HepG2 (cell line): ENCODE results near the gene MC1R. TPM values are rescaled to one million over a fixed set of nuclear protein-coding genes. Genes with fewer than 3 reads are reported as not detected.
A peak's percentile ranks its signal among the peaks of the same experiment; 100 is the strongest.

Experiments
- ARID2 ChIP-seq: sonication (generic); formaldehyde crosslinking; IDR thresholded peaks from 2 replicates; pipeline ENCODE4 v1.8.1; 2022; ENCODE audit warnings: mild to moderate bottlenecking, missing genetic modification reagents, borderline replicate concordance
- CBX2 ChIP-seq, 2 experiments: fragments of 200-600 bp in 1 of 2; sonication (generic); formaldehyde crosslinking in 1 of 2; IDR thresholded peaks; 2 replicates each; pipeline versions ENCODE4 v1.7.0 to v1.8.1; 2018 to 2022; ENCODE audit warnings: low read depth in 2 of 2, low read length in 1 of 2, mild to moderate bottlenecking in 1 of 2, missing genetic modification reagents in 1 of 2
- CCAR2 ChIP-seq: fragments of 200-400 bp; formaldehyde crosslinking; optimal IDR thresholded peaks from 2 replicates; pipeline ENCODE3; 2018; ENCODE audit warnings: low read depth, mild to moderate bottlenecking, low read length, moderate library complexity
- ETV6 ChIP-seq: sonication (generic); formaldehyde crosslinking; conservative IDR thresholded peaks from 2 replicates; pipeline ENCODE4 v1.4.0; 2020; ENCODE audit warnings: missing genetic modification reagents
- FIP1L1 ChIP-seq: fragments of 200-400 bp; formaldehyde crosslinking; IDR thresholded peaks from 2 replicates; pipeline ENCODE4 v1.6.1; 2018; ENCODE audit warnings: low read depth, mild to moderate bottlenecking, low read length, moderate library complexity, borderline replicate concordance; ENCODE audit not compliant: insufficient read depth
- HDAC1 ChIP-seq: sonication (generic); formaldehyde crosslinking; IDR thresholded peaks from 2 replicates; pipeline ENCODE4 v1.5.1; 2020; ENCODE audit warnings: mild to moderate bottlenecking, missing genetic modification reagents
- HDAC6 ChIP-seq: fragments of 200-600 bp; sonication (generic); IDR thresholded peaks from 2 replicates; pipeline ENCODE4 v1.7.0; 2017; ENCODE audit warnings: mild to moderate bottlenecking, antibody characterized with exemption, low read length, low read depth
- HHEX ChIP-seq: IDR thresholded peaks from 2 replicates; pipeline ENCODE4 v1.6.1; 2016; ENCODE audit warnings: control low read depth
- PHB2 ChIP-seq: fragments of 450-650 bp; IDR thresholded peaks from 2 replicates; pipeline ENCODE4 v1.6.1; 2018; ENCODE audit not compliant: partially characterized antibody
- SMC3 ChIP-seq: IDR thresholded peaks from 2 replicates; pipeline ENCODE4 v1.6.1; 2011; ENCODE audit warnings: low read length, improper control_type of control experiment
- TAF15 ChIP-seq: fragments of 200-400 bp; formaldehyde crosslinking; IDR thresholded peaks from one replicate; pipeline ENCODE4 v1.6.1; 2018; ENCODE audit warnings: mild to moderate bottlenecking, low read depth, low read length; ENCODE audit not compliant: poor library complexity, severe bottlenecking
- TEAD2 ChIP-seq: sonication (generic); formaldehyde crosslinking; IDR thresholded peaks from 2 replicates; pipeline ENCODE4 v1.9.0; 2021; ENCODE audit warnings: missing genetic modification reagents
- TOPORS ChIP-seq: sonication (generic); formaldehyde crosslinking; IDR thresholded peaks from 2 replicates; pipeline ENCODE4 v1.8.0; 2023; ENCODE audit warnings: mild to moderate bottlenecking, missing genetic modification reagents
- WIZ ChIP-seq: sonication (generic); formaldehyde crosslinking; IDR thresholded peaks from 2 replicates; pipeline ENCODE4 v1.5.1; 2020; ENCODE audit warnings: mild to moderate bottlenecking, missing genetic modification reagents
- XRCC5 ChIP-seq: fragments of 200-400 bp; formaldehyde crosslinking; optimal IDR thresholded peaks from 2 replicates; pipeline ENCODE3; 2017; ENCODE audit warnings: mild to moderate bottlenecking, low read length
- ZBTB7A ChIP-seq: sonication (generic); formaldehyde crosslinking; IDR thresholded peaks from 2 replicates; pipeline ENCODE4 v1.8.0; 2022; ENCODE audit warnings: mild to moderate bottlenecking, missing genetic modification reagents
- ZKSCAN8 ChIP-seq: IDR thresholded peaks from 2 replicates; pipeline ENCODE4 v1.6.1; 2016; ENCODE audit warnings: borderline replicate concordance, missing genetic modification reagents, missing compliant biosample characterization
- ZMYM4 ChIP-seq: sonication (generic); formaldehyde crosslinking; IDR thresholded peaks from 2 replicates; pipeline ENCODE4 v1.8.1; 2023; ENCODE audit warnings: mild to moderate bottlenecking, missing genetic modification reagents
- ZNF10 ChIP-seq: sonication (generic); formaldehyde crosslinking; IDR thresholded peaks from 2 replicates; pipeline ENCODE4 v1.4.0; 2020; ENCODE audit warnings: mild to moderate bottlenecking, low read depth, missing genetic modification reagents, borderline replicate concordance
- ZNF235 ChIP-seq: sonication (generic); formaldehyde crosslinking; IDR thresholded peaks from 2 replicates; pipeline ENCODE4 v1.8.1; 2023; ENCODE audit warnings: mild to moderate bottlenecking, missing genetic modification reagents, borderline replicate concordance
- ZNF468 ChIP-seq: sonication (generic); formaldehyde crosslinking; IDR thresholded peaks from 2 replicates; pipeline ENCODE4 v1.8.0; 2022; ENCODE audit warnings: mild to moderate bottlenecking, moderate library complexity, missing genetic modification reagents
- ZNF552 ChIP-seq: sonication (generic); formaldehyde crosslinking; IDR thresholded peaks from 2 replicates; pipeline ENCODE4 v1.9.0; 2022; ENCODE audit warnings: missing genetic modification reagents, mild to moderate bottlenecking, borderline replicate concordance
- ZNF615 ChIP-seq: sonication (generic); formaldehyde crosslinking; IDR thresholded peaks from 2 replicates; pipeline ENCODE4 v1.5.0; 2020; ENCODE audit warnings: mild to moderate bottlenecking, missing genetic modification reagents, borderline replicate concordance
- polyA plus RNA-seq, 8 experiments: library from polyadenylated mRNA; depleted of rRNA in 3 of 8; stranded (reverse) in 7 of 8; unstranded in 1 of 8; fragments of >200 nt; fragmentation: Illumina TruSeq in 4 of 8; extraction: Trizol in 4 of 8; gene quantifications; 2 replicates each; pipeline versions ENCODE4 v1.2.1 to v1.2.3, GENCODE V29; 2011 to 2016; ENCODE audit warnings: low read depth in 4 of 8, missing spikeins in 1 of 8, mixed read lengths in 1 of 8; ENCODE audit not compliant: insufficient read depth in 1 of 8
- total RNA-seq, 5 experiments: library from RNA; depleted of rRNA; stranded (reverse); fragments of >200 nt; fragmentation: Illumina TruSeq; extraction: Trizol; gene quantifications; 2 replicates each; pipeline ENCODE4 v1.2.3, GENCODE V29; 2016; ENCODE audit warnings: low read depth in 1 of 5
- TF ChIP-seq, protein P1 (sequence below): sonication (generic); formaldehyde crosslinking; IDR thresholded peaks from 2 replicates; pipeline ENCODE4 v1.5.1; 2020; ENCODE audit warnings: missing genetic modification reagents, mild to moderate bottlenecking, borderline replicate concordance
- TF ChIP-seq, protein P2 (sequence below): sonication (generic); formaldehyde crosslinking; IDR thresholded peaks from 2 replicates; pipeline ENCODE4 v1.5.0; 2020; ENCODE audit warnings: mild to moderate bottlenecking, missing genetic modification reagents, borderline replicate concordance

MC1R gene
- total and polyA plus RNA-seq, 2 of the 13 experiments (the other 11 are each of a cell fraction or from before 2014, with no cell fraction given) = 9.1 to 14.8 TPM

DNA sequence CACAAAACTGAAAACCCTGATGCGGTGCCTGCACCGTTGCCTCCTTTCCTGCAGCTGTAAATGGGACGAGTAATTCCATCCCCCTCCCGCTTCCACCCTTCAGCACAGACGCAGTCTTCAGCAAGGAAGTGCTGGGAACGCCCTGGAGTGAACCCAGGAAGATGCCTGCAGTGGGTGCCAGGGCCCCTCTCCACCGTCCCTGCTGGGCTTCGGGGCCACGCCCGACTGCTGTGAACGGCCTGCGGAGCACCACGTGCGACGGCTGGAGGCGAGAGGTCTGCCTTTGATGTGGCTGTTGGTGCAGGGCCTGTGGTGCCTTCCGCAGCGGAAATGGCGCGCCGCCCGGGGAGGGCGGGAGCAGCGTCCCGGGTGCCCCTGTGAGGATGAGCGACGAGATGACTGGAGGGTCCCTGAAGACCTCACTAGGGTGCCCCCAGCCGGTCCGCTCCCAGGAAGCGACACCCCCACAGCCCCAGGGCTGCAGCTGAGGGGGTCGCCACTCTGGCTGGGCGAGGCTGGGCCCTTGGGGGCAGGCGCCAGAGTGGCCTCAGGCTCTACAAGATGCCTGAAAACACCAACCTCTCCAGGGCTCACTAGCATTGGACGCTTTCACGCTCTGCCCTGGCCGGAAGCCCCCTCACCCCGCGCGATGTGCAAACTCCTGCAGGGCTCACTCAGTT is 749 bp upstream of the MC1R start (continued):
- TF ChIP-seq ZBTB7A (CRISPR knock-in tag) (peak; percentile 93), CBX2 (IDR thresholded peaks at IDR 0.05; ENCODE audit: low read depth, low read length) (no peak), CBX2 (CRISPR knock-in tag; IDR thresholded peaks at IDR 0.05; ENCODE audit: low read depth) (peak; percentile 73; the same call in 1 of the 2 replicates), ETV6 (CRISPR knock-in tag) (peak; percentile 98), TAF15 (no peak), ZNF468 (CRISPR knock-in tag) (no peak; the same call in 1 of the 2 replicates), WIZ (no peak; the same call in 1 of the 2 replicates), ZNF552 (CRISPR knock-in tag) (peak; percentile 96), HDAC1 (CRISPR knock-in tag) (peak; percentile 96), TEAD2 (CRISPR knock-in tag) (peak; percentile 94), HDAC6 (no peak), XRCC5 (peak; percentile 71), ZNF10 (CRISPR knock-in tag) (0 out of 2 replicates have a peak, but pooled peaks have one; percentile 76), TOPORS (CRISPR knock-in tag) (peak; percentile 93; the same call in 1 of the 2 replicates), ZNF235 (no peak; the same call in 1 of the 2 replicates), CCAR2 (no peak), ZNF615 (CRISPR knock-in tag) (peak; percentile 67; the same call in 1 of the 2 replicates), PHB2 (no peak), ARID2 (peak; percentile 99), FIP1L1 (no peak), ZKSCAN8 (CRISPR knock-in tag) (peak; percentile 97), HHEX (CRISPR knock-in tag) (peak; percentile 68; the same call in 1 of the 2 replicates), ZMYM4 (CRISPR knock-in tag) (peak; percentile 88), SMC3 (no peak)
- TF ChIP-seq, protein P1, sequence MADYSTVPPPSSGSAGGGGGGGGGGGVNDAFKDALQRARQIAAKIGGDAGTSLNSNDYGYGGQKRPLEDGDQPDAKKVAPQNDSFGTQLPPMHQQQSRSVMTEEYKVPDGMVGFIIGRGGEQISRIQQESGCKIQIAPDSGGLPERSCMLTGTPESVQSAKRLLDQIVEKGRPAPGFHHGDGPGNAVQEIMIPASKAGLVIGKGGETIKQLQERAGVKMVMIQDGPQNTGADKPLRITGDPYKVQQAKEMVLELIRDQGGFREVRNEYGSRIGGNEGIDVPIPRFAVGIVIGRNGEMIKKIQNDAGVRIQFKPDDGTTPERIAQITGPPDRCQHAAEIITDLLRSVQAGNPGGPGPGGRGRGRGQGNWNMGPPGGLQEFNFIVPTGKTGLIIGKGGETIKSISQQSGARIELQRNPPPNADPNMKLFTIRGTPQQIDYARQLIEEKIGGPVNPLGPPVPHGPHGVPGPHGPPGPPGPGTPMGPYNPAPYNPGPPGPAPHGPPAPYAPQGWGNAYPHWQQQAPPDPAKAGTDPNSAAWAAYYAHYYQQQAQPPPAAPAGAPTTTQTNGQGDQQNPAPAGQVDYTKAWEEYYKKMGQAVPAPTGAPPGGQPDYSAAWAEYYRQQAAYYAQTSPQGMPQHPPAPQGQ = peak; percentile 88; the same call in 1 of the 2 replicates
- TF ChIP-seq, protein P2, sequence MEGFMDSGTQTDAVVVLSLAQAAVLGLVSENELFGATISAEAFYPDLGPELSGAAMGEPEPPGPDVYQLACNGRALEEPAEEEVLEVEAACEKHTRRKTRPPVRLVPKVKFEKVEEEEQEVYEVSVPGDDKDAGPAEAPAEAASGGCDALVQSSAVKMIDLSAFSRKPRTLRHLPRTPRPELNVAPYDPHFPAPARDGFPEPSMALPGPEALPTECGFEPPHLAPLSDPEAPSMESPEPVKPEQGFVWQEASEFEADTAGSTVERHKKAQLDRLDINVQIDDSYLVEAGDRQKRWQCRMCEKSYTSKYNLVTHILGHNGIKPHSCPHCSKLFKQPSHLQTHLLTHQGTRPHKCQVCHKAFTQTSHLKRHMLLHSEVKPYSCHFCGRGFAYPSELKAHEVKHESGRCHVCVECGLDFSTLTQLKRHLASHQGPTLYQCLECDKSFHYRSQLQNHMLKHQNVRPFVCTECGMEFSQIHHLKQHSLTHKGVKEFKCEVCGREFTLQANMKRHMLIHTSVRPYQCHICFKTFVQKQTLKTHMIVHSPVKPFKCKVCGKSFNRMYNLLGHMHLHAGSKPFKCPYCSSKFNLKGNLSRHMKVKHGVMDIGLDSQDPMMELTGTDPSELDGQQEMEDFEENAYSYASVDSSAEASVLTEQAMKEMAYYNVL (CRISPR knock-in tag) = peak; percentile 89; the same call in 1 of the 2 replicates
